Measurements from ENCODE around the gene MAP4.

GRCh38 chr3:47974974-47975470 is 41.2 kb downstream of the MAP4 start:
- no peak for TF ChIP-seq CTCF (IDR thresholded peaks at IDR 0.05)
- TF ChIP-seq RCOR1 (IDR thresholded peaks at IDR 0.05; ENCODE audit: low read depth, low read length) = no peak
- TF ChIP-seq REST (IDR thresholded peaks at IDR 0.05) = no peak
- TF ChIP-seq BCL3 (IDR thresholded peaks at IDR 0.05) = no peak
- no peak for TF ChIP-seq CHD4 (IDR thresholded peaks at IDR 0.05; ENCODE audit: borderline replicate concordance)
- TF ChIP-seq CBX2 (IDR thresholded peaks at IDR 0.05; ENCODE audit: borderline replicate concordance, low read depth) = no peak
- TF ChIP-seq POLR2A (IDR thresholded peaks at IDR 0.05; ENCODE audit: low read length) = no peak
- TF ChIP-seq JUNB (IDR thresholded peaks at IDR 0.05) = no peak
- no peak for TF ChIP-seq SMC3 (IDR thresholded peaks at IDR 0.05)
- TF ChIP-seq HEYL (CRISPR knock-in tag; IDR thresholded peaks at IDR 0.05) = no peak
- no peak for TF ChIP-seq MAZ (IDR thresholded peaks at IDR 0.05; ENCODE audit: borderline replicate concordance, low read depth, low read length)

Measured in A549 (cell line).